HCT116 (cell line): ENCODE results near the gene SLC13A4. TPM values are rescaled to one million over a fixed set of nuclear protein-coding genes. Genes with fewer than 3 reads are reported as not detected.

Experiments used
- ATAC-seq: fragments of 200-7000 bp; cut with Tn5 transposase; 2 replicates; pipeline ENCODE4 v1.9.1; 2020; ENCODE audit warnings: mild to moderate bottlenecking, moderate library complexity
- BruUV-seq: library from RNA; stranded (reverse); fragments of 400-500 nt; replicated peaks from 2 replicates; lab custom pipeline; 2021; lab: Mats Ljungman, UMichigan
- CTCF ChIA-PET: fragments of 300-600 bp; sonication (Branson Sonifier 250); formaldehyde crosslinking; loops from one replicate; lab custom pipeline; 2021; ENCODE audit warnings: antibody characterized with exemption; lab: Charles Lee
- POLR2A ChIA-PET: fragments of 300-600, 350-600 bp; sonication (Branson Sonifier 250); formaldehyde crosslinking; loops from one replicate; lab custom pipeline; 2021; ENCODE audit warnings: antibody characterized with exemption; lab: Charles Lee
- RAD21 ChIA-PET, 2 experiments: fragments of 300-600 bp; sonication (Branson Sonifier 250); formaldehyde crosslinking; loops; one replicate each; lab custom pipeline; 2023; ENCODE audit warnings: low total read pairs in 2 of 2; ENCODE audit not compliant: uncharacterized antibody in 2 of 2, unreplicated experiment in 2 of 2, low non-redundant PET in 1 of 2; lab: Charles Lee
- DNase-seq: peaks from one replicate; pipeline ENCODE4 v3.0.0-alpha.2; 2010; ENCODE audit warnings: low read depth, low spot score
- H2AFZ ChIP-seq: fragments of 200-600 bp; shearing (Covaris generic), sonication (generic); 2 replicates; pipeline ENCODE4 v1.6.1; 2017; ENCODE audit warnings: low read depth, mixed run types, mixed read lengths, antibody characterized with exemption, low read length; ENCODE audit not compliant: poor library complexity, severe bottlenecking
- H3K27ac ChIP-seq: 2 replicates; pipeline ENCODE4 v1.5.1; 2012; ENCODE audit warnings: low read depth, low read length
- H3K27me3 ChIP-seq: fragments of 200-600 bp; sonication (generic); 2 replicates; pipeline ENCODE4 v1.6.1; 2016; ENCODE audit warnings: mixed run types, low read length, mixed read lengths; ENCODE audit not compliant: insufficient read depth
- H3K36me3 ChIP-seq, 2 experiments: fragments of 200-500 bp in 1 of 2; fragments of 200-600 bp in 1 of 2; sonication (Bioruptor generic) in 1 of 2; sonication (generic) in 1 of 2; 2 replicates each; pipeline versions ENCODE4 v1.5.1 to v1.6.1; 2014 to 2016; ENCODE audit warnings: low read length in 2 of 2, inconsistent platforms in 1 of 2, mixed read lengths in 1 of 2, mixed run types in 1 of 2; ENCODE audit not compliant: insufficient read depth in 2 of 2, control insufficient read depth in 1 of 2
- H3K4me1 ChIP-seq, 2 experiments: fragments of 200-600 bp in 1 of 2; sonication (generic) in 1 of 2; 2 replicates each; pipeline versions ENCODE4 v1.5.1 to v1.6.1; 2012 to 2017; ENCODE audit warnings: low read length in 2 of 2, inconsistent platforms in 1 of 2, mild to moderate bottlenecking in 1 of 2, mixed read lengths in 1 of 2, mixed run types in 1 of 2, moderate library complexity in 1 of 2; ENCODE audit not compliant: insufficient read depth in 2 of 2, control insufficient read depth in 1 of 2
- H3K4me2 ChIP-seq: fragments of 200-600 bp; sonication (generic); 2 replicates; pipeline ENCODE4 v1.6.1; 2017; ENCODE audit warnings: mixed run types, low read length, mixed read lengths
- H3K4me3 ChIP-seq, 2 experiments: fragments of 200-600 bp in 1 of 2; sonication (generic) in 1 of 2; replicated peaks in 1 of 2; 2 replicates each; pipeline ENCODE4 v1.5.1; 2011 to 2016; ENCODE audit warnings: low read length in 2 of 2, control low read depth in 1 of 2, low read depth in 1 of 2, mild to moderate bottlenecking in 1 of 2, mixed read lengths in 1 of 2, mixed run types in 1 of 2
- H3K79me2 ChIP-seq: fragments of 200-600 bp; sonication (generic); 2 replicates; pipeline ENCODE4 v1.6.1; 2017; ENCODE audit warnings: mild to moderate bottlenecking, mixed run types, low read length, moderate library complexity, mixed read lengths; ENCODE audit not compliant: insufficient read depth
- H3K9ac ChIP-seq: fragments of 200-600 bp; sonication (generic); 2 replicates; pipeline ENCODE4 v1.6.1; 2016; ENCODE audit warnings: low read length, mixed read lengths
- H3K9me2 ChIP-seq: fragments of 200-600 bp; sonication (generic), shearing (Covaris generic); 2 replicates; pipeline ENCODE4 v1.6.1; 2017; ENCODE audit warnings: mixed run types, mild to moderate bottlenecking, moderate library complexity; ENCODE audit not compliant: insufficient read depth
- H3K9me3 ChIP-seq, 2 experiments: fragments of 200-500 bp in 1 of 2; fragments of 200-600 bp in 1 of 2; sonication (Bioruptor generic) in 1 of 2; sonication (generic) in 1 of 2; 2 replicates each; pipeline ENCODE4 v1.6.1; 2014 to 2017; ENCODE audit warnings: low read length in 2 of 2, mixed read lengths in 2 of 2, inconsistent platforms in 1 of 2, low read depth in 1 of 2, mild to moderate bottlenecking in 1 of 2, mixed run types in 1 of 2, moderate library complexity in 1 of 2; ENCODE audit not compliant: control insufficient read depth in 1 of 2, insufficient read depth in 1 of 2
- H4K20me1 ChIP-seq: fragments of 200-600 bp; sonication (generic), shearing (Covaris generic); 2 replicates; pipeline ENCODE4 v1.6.1; 2017; ENCODE audit warnings: mixed run types, mild to moderate bottlenecking, moderate library complexity; ENCODE audit not compliant: insufficient read depth
- ATF3 ChIP-seq: IDR thresholded peaks from 2 replicates; pipeline ENCODE4 v1.6.1; 2012
- CBX3 ChIP-seq: IDR thresholded peaks from 2 replicates; pipeline ENCODE4 v1.6.1; 2012; ENCODE audit warnings: low read depth
- CEBPB ChIP-seq: IDR thresholded peaks from 2 replicates; pipeline ENCODE4 v1.6.1; 2012; ENCODE audit warnings: low read depth
- EGR1 ChIP-seq: IDR thresholded peaks from 2 replicates; pipeline ENCODE4 v1.6.1; 2012; ENCODE audit warnings: low read depth
- EZH2 ChIP-seq: fragments of 200-600 bp; sonication (generic); IDR thresholded peaks from 2 replicates; pipeline ENCODE4 v1.6.1; 2017; ENCODE audit warnings: antibody characterized with exemption, mixed run types
- FOSL1 ChIP-seq: IDR thresholded peaks from 2 replicates; pipeline ENCODE4 v1.6.1; 2012; ENCODE audit warnings: low read depth
- JUND ChIP-seq: IDR thresholded peaks from 2 replicates; pipeline ENCODE4 v1.6.1; 2012
- POLR2AphosphoS5 ChIP-seq: IDR thresholded peaks from 2 replicates; pipeline ENCODE4 v1.6.1; 2011; ENCODE audit warnings: mild to moderate bottlenecking, low read depth, low read length, moderate library complexity
- SIN3A ChIP-seq: IDR thresholded peaks from 2 replicates; pipeline ENCODE4 v1.6.1; 2012; ENCODE audit warnings: low read depth
- SP1 ChIP-seq: IDR thresholded peaks from 2 replicates; pipeline ENCODE4 v1.6.1; 2012; ENCODE audit warnings: low read depth
- SRF ChIP-seq: IDR thresholded peaks from 2 replicates; pipeline ENCODE4 v1.6.1; 2012; ENCODE audit warnings: low read depth
- TCF7L2 ChIP-seq: IDR thresholded peaks from 2 replicates; pipeline ENCODE4 v1.7.0; 2011; ENCODE audit warnings: borderline replicate concordance, inconsistent platforms; ENCODE audit not compliant: insufficient read depth, insufficient read length; ENCODE audit errors: extremely low read depth
- ZBTB33 ChIP-seq: IDR thresholded peaks from 2 replicates; pipeline ENCODE4 v1.6.1; 2011; ENCODE audit warnings: mild to moderate bottlenecking, low read length, moderate library complexity; ENCODE audit not compliant: insufficient replicate concordance; ENCODE audit errors: extremely low read depth
- ZFX ChIP-seq: fragments of 450-650 bp; IDR thresholded peaks from 2 replicates; pipeline ENCODE4 v1.6.1; 2017
- ZNF274 ChIP-seq: fragments of 200-500 bp; sonication (Bioruptor generic); IDR thresholded peaks from 2 replicates; pipeline ENCODE4 v1.6.1; 2014; ENCODE audit warnings: mild to moderate bottlenecking, low read depth, low read length, inconsistent platforms
- intact Hi-C: fragments of 100-400 bp; cut with micrococcal nuclease; formaldehyde crosslinking; loops from 2 replicates; pipeline ENCODE4 v1.10.0; 2022
- total RNA-seq: library from RNA; stranded (reverse); gene quantifications from one replicate; pipeline ENCODE4 v1.2.1, GENCODE V29; 2021; ENCODE audit not compliant: unreplicated experiment

SLC13A4 gene
- total RNA-seq, 1 experiment from 2014 or later = 0.30 TPM

GRCh38 chr7:135753616-135754413, 25.8 kb upstream of the SLC13A4 start:
- no peak overlapping the region for H2AFZ ChIP-seq
- ATAC-seq (no peak), DNase-seq (no peak)
- H3K4me2 ChIP-seq = no peak overlapping the region
- ChIA-PET RAD21 (no interaction called here), POLR2A (no interaction called here)
- H3K27me3 ChIP-seq = no peaks in the 10 kb centered on the region
- H3K9me3 ChIP-seq = peaks cover 0 to 4% of the 10 kb centered on the region in 2 experiments; a peak in 1 of 4 replicates
- BruUV-seq = no TSS peak
- intact Hi-C loops = no loop called here
- H4K20me1 ChIP-seq = no peaks in the 10 kb centered on the region
- no peak overlapping the region for H3K27ac ChIP-seq
- no peaks in the 10 kb centered on the region for H3K9me2 ChIP-seq
- no peak overlapping the region for H3K9ac ChIP-seq
- TF ChIP-seq CBX3 = no peak
- no peak for TF ChIP-seq ZBTB33
- no peak for TF ChIP-seq ZFX
- no peak for TF ChIP-seq JUND
- no peak for TF ChIP-seq SIN3A
- TF ChIP-seq EZH2 = no peak
- TF ChIP-seq EGR1 = no peak
- TF ChIP-seq SP1 = no peak
- no peak for TF ChIP-seq SRF
- no peak for TF ChIP-seq POLR2AphosphoS5
- TF ChIP-seq FOSL1 = no peak
- TF ChIP-seq ATF3 = no peak
- TF ChIP-seq ZNF274 = no peak
- no peak for TF ChIP-seq TCF7L2
- TF ChIP-seq CEBPB = no peak
- TF ChIP-seq, all 23 proteins: peak for 0
- Histone ChIP-seq H3K79me2 (no peaks in the 10 kb centered on the region), H3K4me1 (no peaks in the 10 kb centered on the region), H3K36me3 (no peaks in the 10 kb centered on the region), H3K4me3 (no peak overlapping the region)
- CTCF ChIA-PET = no interaction called here
